Occipital lobe (tissue), 2 donors: ENCODE measurements around the gene MB21D2. TPM values are rescaled to one million over a fixed set of nuclear protein-coding genes. Genes with fewer than 3 reads are reported as not detected.
"Not testable (repeated sequence)": the region's sequence is repeated elsewhere in the genome, so short reads cannot be mapped to it uniquely, and the experiment has no call there.

Experiments
- DNase-seq: peaks from one replicate; lab custom pipeline; 2025; lab: John Stamatoyannopoulos, UW
- total RNA-seq: library from RNA; depleted of rRNA; stranded (reverse); fragments of >200 nt; gene quantifications from one replicate; pipeline ENCODE4 v1.2.3, GENCODE V29; 2014

MB21D2 gene
- total RNA-seq, 1 donor from 2014 or later: 61.9 TPM

DNA sequence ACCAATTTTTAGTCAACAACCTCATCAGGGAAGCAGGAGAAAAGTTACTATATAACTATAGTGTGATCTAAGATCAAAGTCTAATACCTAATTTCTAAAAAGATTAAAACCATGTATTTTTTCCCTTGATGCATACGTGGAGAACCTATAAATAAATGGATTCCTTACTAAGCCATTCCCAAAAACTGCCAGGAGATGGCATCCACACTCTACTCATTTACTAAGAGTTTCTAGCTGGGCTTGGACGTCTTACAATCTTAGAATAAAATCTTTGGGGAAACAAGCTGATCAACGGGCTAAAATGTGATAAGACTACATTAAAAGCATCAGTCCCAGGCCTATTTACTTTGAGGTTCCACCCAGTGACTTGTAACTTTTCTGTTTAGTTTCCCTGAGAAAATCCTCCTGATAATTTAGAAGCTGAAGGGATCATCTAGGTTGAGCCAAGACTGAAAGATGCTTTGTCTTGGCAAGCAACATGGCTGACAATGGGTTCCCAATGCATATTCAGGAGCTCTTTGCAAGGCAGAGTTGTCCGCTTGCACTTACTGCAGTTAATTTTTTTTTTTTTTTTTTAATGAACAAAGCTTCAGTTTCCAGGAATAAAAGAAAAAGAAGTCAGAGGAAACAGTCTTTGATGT is 104.8 kb downstream of the MB21D2 start:
- peak; percentile 14 for DNase-seq

DNA sequence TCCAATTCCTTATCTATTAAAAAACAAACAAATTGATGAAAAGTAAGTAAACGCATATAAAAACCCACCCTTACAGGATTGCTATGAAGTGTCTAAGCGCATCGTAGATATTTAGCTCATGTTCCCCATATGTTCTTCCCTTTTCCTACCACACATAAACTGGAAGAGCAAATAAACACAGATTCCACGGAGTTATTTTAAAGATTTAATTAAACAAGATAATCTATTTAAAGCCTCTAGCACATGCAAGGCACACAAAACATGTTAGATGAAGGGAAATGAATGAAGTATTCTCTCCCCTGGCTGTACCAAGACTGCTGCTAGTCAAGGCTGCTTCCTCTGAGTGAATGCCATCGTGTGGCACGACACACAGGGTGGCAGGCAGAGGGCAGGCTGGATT is 111.9 kb downstream of the MB21D2 start:
- DNase-seq: no peak

GRCh38 chr3:192804502-192804901 is 113.2 kb downstream of the MB21D2 start:
- DNase-seq: no peak

DNA sequence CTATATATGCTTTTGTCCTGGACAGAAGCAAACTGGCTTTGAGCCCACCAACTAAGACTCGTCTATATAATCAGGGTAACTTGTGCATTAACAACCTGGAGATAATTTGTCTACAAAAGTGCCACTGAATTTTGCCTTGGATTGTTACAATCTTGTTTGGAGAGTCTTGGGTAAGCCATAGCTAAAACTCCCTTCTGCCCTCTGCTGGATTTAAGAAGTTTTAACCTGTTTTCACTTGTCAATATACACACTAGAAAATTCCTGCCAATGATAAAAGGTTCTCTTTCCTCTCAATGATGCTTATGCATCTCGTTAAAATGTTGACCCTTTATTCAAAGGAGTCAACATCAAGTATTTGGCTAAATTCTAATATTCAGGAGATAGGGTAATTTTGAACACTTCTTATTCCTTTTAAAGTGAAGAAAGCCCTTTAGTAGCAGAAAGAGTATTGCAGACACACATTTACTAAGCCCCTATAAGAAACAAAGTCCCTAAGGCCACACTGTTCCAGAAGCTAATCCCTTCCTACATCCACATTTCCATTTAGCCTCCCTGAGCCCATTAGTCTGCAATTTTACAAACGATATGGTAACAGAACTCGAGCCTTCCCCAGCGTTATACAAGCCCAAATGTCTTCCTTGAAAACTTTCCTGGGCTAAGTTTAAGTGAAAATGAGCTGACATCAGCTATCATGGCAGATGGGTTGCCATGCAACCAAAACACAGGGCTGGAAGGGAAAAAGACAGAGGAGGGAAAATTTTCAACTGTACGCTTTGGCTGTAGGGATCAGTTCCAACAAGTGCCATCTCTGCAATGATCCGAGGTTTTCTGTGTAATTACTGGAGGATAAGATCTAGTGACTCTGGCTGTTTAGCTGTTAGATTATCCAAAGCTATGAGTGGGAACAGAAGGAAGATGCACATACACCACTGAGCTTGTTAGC is 114.4 kb downstream of the MB21D2 start:
- peak; percentile 20 for DNase-seq

DNA sequence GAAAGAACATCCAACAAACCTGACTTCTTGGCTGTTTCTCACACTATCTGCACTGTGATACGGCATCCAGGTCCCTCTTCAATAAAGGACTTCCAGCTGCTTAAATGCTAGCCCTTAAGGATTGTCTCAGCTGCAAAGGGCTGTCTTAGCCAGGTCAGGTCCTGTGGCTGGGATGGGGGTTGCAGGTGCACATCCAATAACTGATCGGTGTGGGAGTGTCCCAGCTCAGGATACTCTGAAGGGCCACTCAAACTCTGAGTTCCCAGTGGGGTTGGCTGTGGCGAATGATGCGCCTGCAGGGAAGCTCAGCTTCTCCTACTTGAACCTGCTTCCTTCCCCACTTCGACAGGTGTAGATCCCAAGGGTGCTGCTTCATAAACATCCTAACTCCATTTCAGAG is 115.7 kb downstream of the MB21D2 start:
- DNase-seq: no peak

GRCh38 chr3:192799721-192800120 is 117.9 kb downstream of the MB21D2 start:
- DNase-seq: no peak

GRCh38 chr3:192795021-192795420 is 122.6 kb downstream of the MB21D2 start:
- no peak for DNase-seq

DNA sequence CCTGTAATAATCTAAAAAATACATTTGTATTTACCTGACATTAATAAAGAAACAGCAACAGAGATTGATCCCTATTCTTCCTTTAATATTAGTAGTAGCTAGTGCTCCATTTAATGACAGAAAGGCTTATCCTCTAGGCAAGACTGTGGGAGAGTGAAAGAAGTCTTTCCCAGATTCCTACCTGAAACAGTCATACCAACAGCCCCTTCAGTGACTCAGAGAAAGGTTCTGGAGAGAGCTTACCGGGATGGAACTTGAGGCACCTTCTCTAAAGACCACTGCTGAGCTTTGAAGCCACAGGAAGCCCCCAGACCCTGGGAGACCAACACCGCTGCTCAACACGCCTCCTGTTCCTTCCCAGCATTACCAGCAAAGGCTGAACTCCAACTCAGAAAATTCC is 123.4 kb downstream of the MB21D2 start:
- DNase-seq: no peak

GRCh38 chr3:192788816-192789515 is 128.7 kb downstream of the MB21D2 start:
- not testable (repeated sequence) for DNase-seq

GRCh38 chr3:192778508-192778907 is 139.1 kb downstream of the MB21D2 start:
- no peak for DNase-seq

- DNase-seq: not testable (repeated sequence)
Observed at GRCh38 chr3:192774341-192774740, 143.3 kb downstream of the MB21D2 start.

DNA sequence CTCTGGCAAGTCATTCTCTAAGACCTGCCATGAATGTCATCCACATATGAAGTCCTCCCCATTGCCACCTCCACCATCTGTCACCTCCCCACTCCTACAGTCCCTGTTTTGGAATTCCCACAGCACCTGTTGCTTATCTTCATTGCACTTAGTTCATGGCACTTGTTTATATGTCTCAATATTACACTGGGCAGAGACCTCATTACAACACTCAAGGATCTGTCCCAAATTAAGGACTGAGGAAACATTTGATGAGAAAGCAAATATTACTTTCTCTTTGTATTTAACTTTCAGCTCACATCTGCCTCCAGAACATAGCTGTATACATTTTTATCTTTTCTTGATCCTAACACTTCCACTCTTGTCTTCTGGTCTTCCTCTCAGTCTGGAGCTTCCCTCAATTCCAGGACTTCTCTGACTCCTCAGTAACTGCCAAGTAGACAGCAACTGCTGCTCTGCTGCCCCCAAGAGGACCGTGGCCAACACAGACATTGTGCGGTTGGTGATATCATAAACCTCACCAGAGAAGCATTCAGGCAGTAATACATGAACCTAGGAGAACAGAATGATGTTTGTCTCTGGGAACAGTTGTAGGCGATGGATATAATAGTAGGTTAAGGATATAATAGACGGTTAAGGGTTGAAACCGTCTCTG is 145.3 kb downstream of the MB21D2 start:
- DNase-seq: peak; percentile 2

GRCh38 chr3:192758654-192759053 is 159.0 kb downstream of the MB21D2 start:
- DNase-seq: no peak

GRCh38 chr3:192751148-192751547 is 166.5 kb downstream of the MB21D2 start:
- no peak for DNase-seq

GRCh38 chr3:192750201-192750600 is 167.5 kb downstream of the MB21D2 start:
- no peak for DNase-seq

- no peak for DNase-seq
Observed at GRCh38 chr3:192747746-192748145, 169.9 kb downstream of the MB21D2 start.

GRCh38 chr3:192747145-192747544 is 170.5 kb downstream of the MB21D2 start:
- no peak for DNase-seq
